Stimulated activated CD8-positive, alpha-beta memory T cell treated with anti-CD3 and anti-CD28 coated beads, Interleukin-4, amount 100 ng/mL, for 4 hours (primary cell): ENCODE measurements around the gene SFXN2.
A peak's percentile ranks its signal among the peaks of the same experiment; 100 is the strongest.
"Not testable (repeated sequence)": the region's sequence is repeated elsewhere in the genome, so short reads cannot be mapped to it uniquely, and the experiment has no call there.

Experiments used
- DNase-seq, 2 donors: peaks; one replicate each; pipeline ENCODE4 v3.0.0-alpha.2; 2020; ENCODE audit warnings: low read depth in 2 of 2, low spot score in 1 of 2

Gene SFXN2

GRCh38 chr10:102714621-102715455, at the start of gene SFXN2:
Gene SFXN2, plus strand, starts transcription at chr10:102714636. Its CDS starts 12,001 bp downstream, at chr10:102726637.
- peak in 1 of 2 donors; percentile 12 for DNase-seq

- no peak for DNase-seq
Measured at GRCh38 chr10:102665904-102666509, 48.4 kb upstream of the SFXN2 start.

GRCh38 chr10:102667411-102667810, 47.0 kb upstream of the SFXN2 start:
- not testable (repeated sequence) for DNase-seq

GRCh38 chr10:102668326-102669107, 45.9 kb upstream of the SFXN2 start:
- DNase-seq: no peak

GRCh38 chr10:102669206-102670064, 45.0 kb upstream of the SFXN2 start:
- no peak for DNase-seq

- DNase-seq: no peak
Measured at GRCh38 chr10:102670065-102670670, 44.3 kb upstream of the SFXN2 start.

GRCh38 chr10:102670871-102671434, 43.5 kb upstream of the SFXN2 start:
- DNase-seq: no peak

GRCh38 chr10:102673236-102673818, 41.1 kb upstream of the SFXN2 start:
- DNase-seq: no peak

- DNase-seq: peak in 1 of 2 donors; percentile 32
Measured at GRCh38 chr10:102673819-102674511, 40.5 kb upstream of the SFXN2 start.

- no peak for DNase-seq
Measured at GRCh38 chr10:102674566-102674965, 39.9 kb upstream of the SFXN2 start.

GRCh38 chr10:102675011-102675665, 39.3 kb upstream of the SFXN2 start:
- no peak for DNase-seq

- no peak for DNase-seq
Measured at GRCh38 chr10:102675666-102676533, 38.5 kb upstream of the SFXN2 start.

GRCh38 chr10:102676534-102677315, 37.7 kb upstream of the SFXN2 start:
- DNase-seq: no peak

GRCh38 chr10:102677331-102678067, 36.9 kb upstream of the SFXN2 start:
- no peak for DNase-seq

GRCh38 chr10:102678068-102678400, 36.4 kb upstream of the SFXN2 start:
- no peak for DNase-seq

GRCh38 chr10:102678842-102679289, 35.6 kb upstream of the SFXN2 start:
- no peak for DNase-seq
